CD4-positive, alpha-beta T cell (primary cell): ENCODE results near the gene MYH10. TPM values are rescaled to one million over a fixed set of nuclear protein-coding genes. Genes with fewer than 3 reads are reported as not detected.

ENCODE experiments used
- ATAC-seq: fragments of 200-7000 bp; cut with Tn5 transposase; one replicate; pipeline ENCODE4 v1.10.0; 2022; ENCODE audit warnings: mild to moderate bottlenecking; ENCODE audit not compliant: poor library complexity
- CTCF ChIA-PET: fragments of 350-600 bp; sonication (Branson Sonifier 250); formaldehyde crosslinking; loops from one replicate; lab custom pipeline; 2021; ENCODE audit warnings: antibody characterized with exemption, inconsistent platforms; lab: Charles Lee
- POLR2A ChIA-PET: fragments of 350-600 bp; sonication (Branson Sonifier 250); formaldehyde crosslinking; loops from one replicate; lab custom pipeline; 2021; ENCODE audit warnings: antibody characterized with exemption, inconsistent platforms; lab: Charles Lee
- DNase-seq, 14 experiments: peaks; one replicate each; pipeline ENCODE4 v3.0.0-alpha.2; 2013 to 2020; ENCODE audit warnings: mixed read lengths in 2 of 14
- H3K27ac ChIP-seq, 2 donors: one replicate each; pipeline versions ENCODE4 v1.5.1 to v1.7.0; 2013; ENCODE audit warnings: low read length in 2 of 2, low read depth in 1 of 2, mild to moderate bottlenecking in 1 of 2
- H3K27me3 ChIP-seq, 2 experiments: 1 replicate in 1 of 2; 2 replicates in 1 of 2; pipeline versions ENCODE4 v1.6.1 to v1.7.0; 2013; ENCODE audit warnings: low read length in 2 of 2, control low read depth in 1 of 2, mild to moderate bottlenecking in 1 of 2, moderate library complexity in 1 of 2; ENCODE audit not compliant: insufficient read depth in 2 of 2, control insufficient read depth in 1 of 2
- H3K36me3 ChIP-seq: one replicate; pipeline ENCODE4 v1.6.1; 2013; ENCODE audit warnings: low read length, control low read depth; ENCODE audit not compliant: insufficient read depth
- H3K4me1 ChIP-seq: one replicate; pipeline ENCODE4 v1.6.1; 2013; ENCODE audit warnings: low read length, control low read depth; ENCODE audit not compliant: insufficient read depth
- H3K4me3 ChIP-seq: one replicate; pipeline ENCODE4 v1.5.1; 2013; ENCODE audit warnings: mild to moderate bottlenecking, low read length, moderate library complexity
- H3K9me3 ChIP-seq, 2 experiments: 1 replicate in 1 of 2; 2 replicates in 1 of 2; pipeline versions ENCODE4 v1.6.1 to v1.7.0; 2013; ENCODE audit warnings: low read length in 2 of 2, mild to moderate bottlenecking in 2 of 2, control low read depth in 1 of 2, moderate library complexity in 1 of 2; ENCODE audit not compliant: control insufficient read depth in 1 of 2, insufficient read depth in 1 of 2
- H3K27ac Mint-ChIP-seq: one replicate; pipeline ENCODE4 v1.8.0; 2020; ENCODE audit warnings: mixed read lengths
- H3K27me3 Mint-ChIP-seq: one replicate; pipeline ENCODE4 v1.8.0; 2021; ENCODE audit warnings: mixed read lengths
- H3K36me3 Mint-ChIP-seq: one replicate; pipeline ENCODE4 v1.8.0; 2021; ENCODE audit warnings: low read depth, mixed read lengths
- H3K4me1 Mint-ChIP-seq: one replicate; pipeline ENCODE4 v1.8.0; 2021; ENCODE audit warnings: low read depth, mixed read lengths
- H3K4me3 Mint-ChIP-seq: one replicate; pipeline ENCODE4 v1.8.0; 2020; ENCODE audit warnings: mild to moderate bottlenecking, mixed read lengths
- H3K9me3 Mint-ChIP-seq: one replicate; pipeline ENCODE4 v1.8.0; 2020; ENCODE audit warnings: mixed read lengths
- CTCF ChIP-seq: fragments of 200-600 bp; IDR thresholded peaks from one replicate; pipeline ENCODE4 v1.8.0; 2022; ENCODE audit warnings: antibody characterized with exemption, mild to moderate bottlenecking
- intact Hi-C, 2 experiments: fragments of 100-400 bp; cut with DNase I in 1 of 2; cut with micrococcal nuclease in 1 of 2; formaldehyde crosslinking; loops; one replicate each; pipeline versions ENCODE4 v1.15.1 to v1.9.0; 2023 to 2025; cut with DNase I, micrococcal nuclease
- polyA plus RNA-seq, 2 donors: library from polyadenylated mRNA; unstranded; fragments of 120-200 nt; gene quantifications; one replicate each; pipeline ENCODE4 v1.2.1, GENCODE V29; 2013
- total RNA-seq, 174 experiments: library from RNA in 2 of 174; stranded (reverse) in 2 of 174; gene quantifications; one replicate each; pipeline ENCODE4 v1.2.3 and lab custom pipeline; 2021 to 2026

Gene MYH10
- total RNA-seq (1 to 10 TPM; 1.5 to 1.9 TPM), total RNA-seq (lab: John Stamatoyannopoulos, UW) (0.47 to 56.3 (median 3.6) reads per million in 172 experiments)
- polyA plus RNA-seq (2013, experiment 1 of 2), result 2.2 TPM
- 4.8 TPM for polyA plus RNA-seq (2013, experiment 2 of 2)

GRCh38 chr17:8630227-8630801, at the start of gene MYH10:
MYH10 (minus strand) TSS chr17:8630725; CDS start chr17:8623246, 7,479 bp downstream.
- H3K27me3 Mint-ChIP-seq, result peaks cover 47% of the 10 kb centered on the region

GRCh38 chr17:8679126-8679525, 48.6 kb upstream of the MYH10 start:
- Mint-ChIP-seq H3K4me3 (no peak overlapping the region), H3K4me1 (no peaks in the 10 kb centered on the region), H3K9me3 (no peaks in the 10 kb centered on the region), H3K27ac (no peak overlapping the region), H3K36me3 (no peaks in the 10 kb centered on the region), H3K27me3 (peaks cover 22% of the 10 kb centered on the region)
- H3K9me3 ChIP-seq, result no peaks in the 10 kb centered on the region
- TF ChIP-seq CTCF, result no peak
- H3K27ac ChIP-seq, result no peak overlapping the region
- H3K36me3 ChIP-seq, result no peaks in the 10 kb centered on the region
- ChIA-PET CTCF (no interaction called here), POLR2A (no interaction called here)
- H3K27me3 ChIP-seq, result no peaks in the 10 kb centered on the region
- ATAC-seq (no peak), DNase-seq (no peak)
- H3K4me1 ChIP-seq, result no peaks in the 10 kb centered on the region
- intact Hi-C loops, result no loop called here
- H3K4me3 ChIP-seq, result no peak overlapping the region

More at GRCh38 chr17:8630227-8630801, at the start of gene MYH10:
- Histone ChIP-seq H3K4me3 (peak within 1 kb of the TSS; percentile 86), H3K36me3 (no peaks in the 10 kb centered on the region), H3K27me3 (peaks cover 8 to 31% of the 10 kb centered on the region in 2 experiments), H3K27ac (no peak within 1 kb of the TSS), H3K4me1 (peaks cover 18% of the 10 kb centered on the region), H3K9me3 (no peaks in the 10 kb centered on the region)
- no peak within 1 kb of the TSS for H3K27ac Mint-ChIP-seq
- peaks cover 23% of the 10 kb centered on the region for H3K4me1 Mint-ChIP-seq
- POLR2A ChIA-PET, result interaction anchor here (0.7 kb wide), 1 partner anchor 404 kb away, joined by 4 read pairs; no protein-coding TSS in a partner anchor
- CTCF ChIA-PET, result interaction anchor here (1.1 kb wide), 1 partner anchor 367 kb away, joined by 4 read pairs; no protein-coding TSS in a partner anchor
- TF ChIP-seq CTCF, result no peak
- no peak for ATAC-seq
- H3K36me3 Mint-ChIP-seq, result peaks cover 7% of the 10 kb centered on the region
- peak in 1 of 14 experiments; percentile 36 for DNase-seq
- H3K9me3 Mint-ChIP-seq, result no peaks in the 10 kb centered on the region
- intact Hi-C loops, result loop anchor here in 1 of 2 experiments (5.0 kb wide), 1 partner anchor 112 kb away; the partner anchor contains the start of gene CCDC42
- H3K4me3 Mint-ChIP-seq, result peak within 1 kb of the TSS; percentile 100

- DNase-seq (no peak), ATAC-seq (no peak)
- H3K4me3 ChIP-seq, result no peak overlapping the region
- intact Hi-C loops, result no loop called here
- Mint-ChIP-seq H3K4me1 (no peaks in the 10 kb centered on the region), H3K27ac (no peak overlapping the region), H3K27me3 (peaks cover 17% of the 10 kb centered on the region), H3K9me3 (no peaks in the 10 kb centered on the region), H3K36me3 (no peaks in the 10 kb centered on the region), H3K4me3 (no peak overlapping the region)
- H3K27me3 ChIP-seq, result no peaks in the 10 kb centered on the region
- H3K4me1 ChIP-seq, result no peaks in the 10 kb centered on the region
- POLR2A ChIA-PET, result no interaction called here
- no peak overlapping the region for H3K27ac ChIP-seq
- TF ChIP-seq CTCF, result no peak
- H3K9me3 ChIP-seq, result no peaks in the 10 kb centered on the region
- no peaks in the 10 kb centered on the region for H3K36me3 ChIP-seq
- CTCF ChIA-PET, result no interaction called here
Measured at GRCh38 chr17:8675306-8675705, 44.8 kb upstream of the MYH10 start.
